Measurements from ENCODE around the gene ANGPTL2. TPM values are rescaled to one million over a fixed set of nuclear protein-coding genes. Genes with fewer than 3 reads are reported as not detected.

Gene ANGPTL2
- total RNA-seq, 2 donors from 2014 or later: not detected

GRCh38 chr9:127114606-127115005, 7.8 kb downstream of the ANGPTL2 start:
- no peaks in the 10 kb centered on the region for H3K36me3 Mint-ChIP-seq

GRCh38 chr9:127113191-127113972, 9.1 kb downstream of the ANGPTL2 start:
- H3K36me3 Mint-ChIP-seq: no peaks in the 10 kb centered on the region
- no peak overlapping the region for H3K27ac Mint-ChIP-seq
- H3K9me3 Mint-ChIP-seq: no peaks in the 10 kb centered on the region
- DNase-seq (ENCODE audit: low spot score in 2 of 2) (no peak), ATAC-seq (no peak)

More at GRCh38 chr9:127114606-127115005, 7.8 kb downstream of the ANGPTL2 start:
- no peak for DNase-seq (ENCODE audit: low spot score in 2 of 2)
- Mint-ChIP-seq H3K27ac (no peak overlapping the region), H3K9me3 (no peaks in the 10 kb centered on the region)
- ATAC-seq: no peak

GRCh38 chr9:127112735-127113161, 9.7 kb downstream of the ANGPTL2 start:
- H3K27ac Mint-ChIP-seq: no peak overlapping the region
- DNase-seq (ENCODE audit: low spot score in 2 of 2) (no peak), ATAC-seq (no peak)
- no peaks in the 10 kb centered on the region for H3K9me3 Mint-ChIP-seq
- no peaks in the 10 kb centered on the region for H3K36me3 Mint-ChIP-seq

- DNase-seq (ENCODE audit: low spot score in 2 of 2) (no peak), ATAC-seq (no peak)
- Mint-ChIP-seq H3K9me3 (no peaks in the 10 kb centered on the region), H3K36me3 (no peaks in the 10 kb centered on the region), H3K27ac (no peak overlapping the region)
These were observed 10.4 kb downstream of the ANGPTL2 start for GRCh38 chr9:127112056-127112455.

- DNase-seq (ENCODE audit: low spot score in 2 of 2): no peak
- no peaks in the 10 kb centered on the region for H3K36me3 Mint-ChIP-seq
- ATAC-seq: no peak
- no peak overlapping the region for H3K27ac Mint-ChIP-seq
- H3K9me3 Mint-ChIP-seq: no peaks in the 10 kb centered on the region
These were observed 13.2 kb downstream of the ANGPTL2 start for GRCh38 chr9:127109212-127109711.

- H3K27ac Mint-ChIP-seq: no peak overlapping the region
These were observed 14.2 kb downstream of the ANGPTL2 start for GRCh38 chr9:127107929-127108876.

GRCh38 chr9:127107171-127107928, 15.1 kb downstream of the ANGPTL2 start:
- Mint-ChIP-seq H3K36me3 (no peaks in the 10 kb centered on the region), H3K27ac (no peak overlapping the region), H3K9me3 (no peaks in the 10 kb centered on the region)
- DNase-seq (ENCODE audit: low spot score in 2 of 2) (no peak), ATAC-seq (no peak)

More at GRCh38 chr9:127107929-127108876, 14.2 kb downstream of the ANGPTL2 start:
- Mint-ChIP-seq H3K9me3 (no peaks in the 10 kb centered on the region), H3K36me3 (no peaks in the 10 kb centered on the region)
- ATAC-seq (no peak), DNase-seq (ENCODE audit: low spot score in 2 of 2) (no peak)

- Mint-ChIP-seq H3K9me3 (no peaks in the 10 kb centered on the region), H3K36me3 (no peaks in the 10 kb centered on the region), H3K27ac (no peak overlapping the region)
- ATAC-seq: no peak
- DNase-seq (ENCODE audit: low spot score in 2 of 2): no peak
These were observed 16.0 kb downstream of the ANGPTL2 start for GRCh38 chr9:127106466-127106855.

GRCh38 chr9:127105805-127106465, 16.5 kb downstream of the ANGPTL2 start:
- DNase-seq (ENCODE audit: low spot score in 2 of 2) (no peak), ATAC-seq (no peak)
- H3K36me3 Mint-ChIP-seq: no peaks in the 10 kb centered on the region
- H3K9me3 Mint-ChIP-seq: no peaks in the 10 kb centered on the region
- H3K27ac Mint-ChIP-seq: no peak overlapping the region

GRCh38 chr9:127104581-127105311, 17.7 kb downstream of the ANGPTL2 start:
- H3K27ac Mint-ChIP-seq: no peak overlapping the region
- ATAC-seq (no peak), DNase-seq (ENCODE audit: low spot score in 2 of 2) (no peak)
- H3K9me3 Mint-ChIP-seq: no peaks in the 10 kb centered on the region
- H3K36me3 Mint-ChIP-seq: no peaks in the 10 kb centered on the region

- no peaks in the 10 kb centered on the region for H3K36me3 Mint-ChIP-seq
- ATAC-seq (peak in 1 of 2 donors; percentile 33), DNase-seq (ENCODE audit: low spot score in 2 of 2) (no peak)
- peak overlapping the region in 1 of 2 donors; percentile 20 for H3K27ac Mint-ChIP-seq
- no peaks in the 10 kb centered on the region for H3K9me3 Mint-ChIP-seq
These were observed 19.6 kb downstream of the ANGPTL2 start for GRCh38 chr9:127102788-127103187.

- no peak for ATAC-seq
- no peaks in the 10 kb centered on the region for H3K9me3 Mint-ChIP-seq
These were observed 20.3 kb downstream of the ANGPTL2 start for GRCh38 chr9:127102176-127102575.

GRCh38 chr9:127099664-127100063, 22.8 kb downstream of the ANGPTL2 start:
- DNase-seq (ENCODE audit: low spot score in 2 of 2) (no peak), ATAC-seq (no peak)
- H3K36me3 Mint-ChIP-seq: no peaks in the 10 kb centered on the region
- H3K9me3 Mint-ChIP-seq: no peaks in the 10 kb centered on the region
- H3K27ac Mint-ChIP-seq: no peak overlapping the region

More at GRCh38 chr9:127102176-127102575, 20.3 kb downstream of the ANGPTL2 start:
- Mint-ChIP-seq H3K36me3 (no peaks in the 10 kb centered on the region), H3K27ac (no peak overlapping the region)
- DNase-seq (ENCODE audit: low spot score in 2 of 2): no peak

GRCh38 chr9:127098916-127099553, 23.4 kb downstream of the ANGPTL2 start:
- Mint-ChIP-seq H3K9me3 (no peaks in the 10 kb centered on the region), H3K27ac (no peak overlapping the region), H3K36me3 (no peaks in the 10 kb centered on the region)
- DNase-seq (ENCODE audit: low spot score in 2 of 2): no peak
- no peak for ATAC-seq

GRCh38 chr9:127097683-127098082, 24.8 kb downstream of the ANGPTL2 start:
- Mint-ChIP-seq H3K27ac (no peak overlapping the region), H3K36me3 (no peaks in the 10 kb centered on the region), H3K9me3 (no peaks in the 10 kb centered on the region)
- DNase-seq (ENCODE audit: low spot score in 2 of 2) (no peak), ATAC-seq (no peak)

All from activated naive CD4-positive, alpha-beta T cell treated with anti-CD3 and anti-CD28 coated beads, Interleukin-2, amount 50 U/mL, for 72 hours (primary cell).